Measurements from ENCODE around the gene CPEB4. TPM values are rescaled to one million over a fixed set of nuclear protein-coding genes. Genes with fewer than 3 reads are reported as not detected.

The CPEB4 gene
- total and polyA plus RNA-seq, 9 of the 15 experiments (the other 6 are each of a cell fraction or from before 2014, with no cell fraction given): 7.4 to 21.3 (median 12.4) TPM

GRCh38 chr5:173853370-173854131 lies 34.6 kb upstream of the CPEB4 start (continued):
- TF ChIP-seq MTA3 (IDR thresholded peaks at IDR 0.05; ENCODE audit: borderline replicate concordance): peak; percentile 52; the same call in 1 of the 2 replicates
- TF ChIP-seq CHD1 (IDR thresholded peaks at IDR 0.05; ENCODE audit: low read length): no peak
- peak; percentile 67 to 70 for TF ChIP-seq NRF1 (conservative IDR thresholded peaks at IDR 0.05 in 1 of 2, IDR thresholded peaks at IDR 0.05 in 1 of 2)
- TF ChIP-seq HSF4 (CRISPR knock-in tag; IDR thresholded peaks at IDR 0.05; ENCODE audit: borderline replicate concordance): 0 out of 2 replicates have a peak, but pooled peaks have one; percentile 4
- TF ChIP-seq, protein P1, sequence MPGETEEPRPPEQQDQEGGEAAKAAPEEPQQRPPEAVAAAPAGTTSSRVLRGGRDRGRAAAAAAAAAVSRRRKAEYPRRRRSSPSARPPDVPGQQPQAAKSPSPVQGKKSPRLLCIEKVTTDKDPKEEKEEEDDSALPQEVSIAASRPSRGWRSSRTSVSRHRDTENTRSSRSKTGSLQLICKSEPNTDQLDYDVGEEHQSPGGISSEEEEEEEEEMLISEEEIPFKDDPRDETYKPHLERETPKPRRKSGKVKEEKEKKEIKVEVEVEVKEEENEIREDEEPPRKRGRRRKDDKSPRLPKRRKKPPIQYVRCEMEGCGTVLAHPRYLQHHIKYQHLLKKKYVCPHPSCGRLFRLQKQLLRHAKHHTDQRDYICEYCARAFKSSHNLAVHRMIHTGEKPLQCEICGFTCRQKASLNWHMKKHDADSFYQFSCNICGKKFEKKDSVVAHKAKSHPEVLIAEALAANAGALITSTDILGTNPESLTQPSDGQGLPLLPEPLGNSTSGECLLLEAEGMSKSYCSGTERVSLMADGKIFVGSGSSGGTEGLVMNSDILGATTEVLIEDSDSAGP (CRISPR knock-in tag; IDR thresholded peaks at IDR 0.05): no peak
- no peak for TF ChIP-seq UBTF (IDR thresholded peaks at IDR 0.05; ENCODE audit: borderline replicate concordance in 1 of 2, low read depth in 2 of 2, low read length in 2 of 2)
- TF ChIP-seq, protein P2, sequence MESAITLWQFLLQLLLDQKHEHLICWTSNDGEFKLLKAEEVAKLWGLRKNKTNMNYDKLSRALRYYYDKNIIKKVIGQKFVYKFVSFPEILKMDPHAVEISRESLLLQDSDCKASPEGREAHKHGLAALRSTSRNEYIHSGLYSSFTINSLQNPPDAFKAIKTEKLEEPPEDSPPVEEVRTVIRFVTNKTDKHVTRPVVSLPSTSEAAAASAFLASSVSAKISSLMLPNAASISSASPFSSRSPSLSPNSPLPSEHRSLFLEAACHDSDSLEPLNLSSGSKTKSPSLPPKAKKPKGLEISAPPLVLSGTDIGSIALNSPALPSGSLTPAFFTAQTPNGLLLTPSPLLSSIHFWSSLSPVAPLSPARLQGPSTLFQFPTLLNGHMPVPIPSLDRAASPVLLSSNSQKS (CRISPR knock-in tag; IDR thresholded peaks at IDR 0.05): no peak
- no peak for TF ChIP-seq YBX1 (IDR thresholded peaks at IDR 0.05)
- no peak for TF ChIP-seq NR3C1 (CRISPR knock-in tag; IDR thresholded peaks at IDR 0.05)
- TF ChIP-seq, protein P3, sequence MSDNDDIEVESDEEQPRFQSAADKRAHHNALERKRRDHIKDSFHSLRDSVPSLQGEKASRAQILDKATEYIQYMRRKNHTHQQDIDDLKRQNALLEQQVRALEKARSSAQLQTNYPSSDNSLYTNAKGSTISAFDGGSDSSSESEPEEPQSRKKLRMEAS (CRISPR knock-in tag; IDR thresholded peaks at IDR 0.05): no peak
- no peak; the same call in 1 of the 2 replicates for TF ChIP-seq ZNF384 (IDR thresholded peaks at IDR 0.05; ENCODE audit: low read depth, low read length)
- TF ChIP-seq ZSCAN32 (CRISPR knock-in tag; IDR thresholded peaks at IDR 0.05): no peak
- peak; percentile 75 for TF ChIP-seq MAFF (IDR thresholded peaks at IDR 0.05; ENCODE audit: low read length)
- TF ChIP-seq ZNF217 (CRISPR knock-in tag; IDR thresholded peaks at IDR 0.05): no peak
- TF ChIP-seq ZNF551 (CRISPR knock-in tag; IDR thresholded peaks at IDR 0.05): no peak
- 0 out of 2 replicates have a peak, but pooled peaks have one; percentile 20 for TF ChIP-seq TRIM28 (IDR thresholded peaks at IDR 0.05)
- no peak for TF ChIP-seq NR2C2 (CRISPR knock-in tag; IDR thresholded peaks at IDR 0.05)
- peak; percentile 53; the same call in 1 of the 2 replicates for TF ChIP-seq NR2C2 (tag; IDR thresholded peaks at IDR 0.05)
- no peak for TF ChIP-seq SPI1 (IDR thresholded peaks at IDR 0.05; ENCODE audit: borderline replicate concordance, low read depth, low read length)
- peak; percentile 94 for TF ChIP-seq TEAD4 (IDR thresholded peaks at IDR 0.05; ENCODE audit: low read length)
- no peak for TF ChIP-seq TEAD4 (CRISPR knock-in tag; IDR thresholded peaks at IDR 0.05; ENCODE audit: borderline replicate concordance)
- peak; percentile 48 for TF ChIP-seq PYGO2 (tag; IDR thresholded peaks at IDR 0.05)
- TF ChIP-seq CTBP1 (IDR thresholded peaks at IDR 0.05; ENCODE audit: borderline replicate concordance): peak; percentile 75
- TF ChIP-seq XRCC5 (IDR thresholded peaks at IDR 0.05; ENCODE audit: low read depth, low read length): no peak
- peak; percentile 91 for TF ChIP-seq HDAC3 (IDR thresholded peaks at IDR 0.05; ENCODE audit: borderline replicate concordance, partially characterized antibody)
